Prostate gland (tissue), 2 donors: ENCODE data around the gene NCOA3. TPM values are rescaled to one million over a fixed set of nuclear protein-coding genes. Genes with fewer than 3 reads are reported as not detected.

Source experiments
- DNase-seq: peaks from one replicate; pipeline ENCODE4 v3.0.0-alpha.2; 2019; ENCODE audit warnings: low spot score
- H3K27ac ChIP-seq, 2 donors: fragments of 200-600 bp; sonication (generic); 2 replicates each; pipeline ENCODE4 v1.5.1; 2017 to 2019
- H3K27me3 ChIP-seq: fragments of 200-600 bp; sonication (generic); replicated peaks from 2 replicates; pipeline ENCODE4 v1.5.1; 2019; ENCODE audit not compliant: insufficient read depth
- H3K36me3 ChIP-seq, 2 donors: fragments of 200-600 bp; sonication (generic); 1 replicate in 1 of 2; 2 replicates in 1 of 2; pipeline versions ENCODE4 v1.5.1 to v1.8.1; 2017 to 2019
- H3K4me1 ChIP-seq: fragments of 200-600 bp; sonication (generic); replicated peaks from 2 replicates; pipeline ENCODE4 v1.5.1; 2019
- H3K4me3 ChIP-seq, 2 donors: fragments of 200-600 bp; sonication (generic); 2 replicates each; pipeline ENCODE4 v1.5.1; 2017 to 2019
- H3K9me3 ChIP-seq: fragments of 200-600 bp; sonication (generic); 2 replicates; pipeline ENCODE4 v1.5.1; 2017
- POLR2A ChIP-seq: fragments of 450-650 bp; IDR thresholded peaks from one replicate; pipeline ENCODE4 v1.6.1; 2016; ENCODE audit warnings: antibody characterized with exemption, mild to moderate bottlenecking
- POLR2AphosphoS5 ChIP-seq: sonication (generic); formaldehyde crosslinking; IDR thresholded peaks from one replicate; pipeline ENCODE4 v1.6.1; 2017; ENCODE audit warnings: antibody characterized with exemption
- WGBS: methylation state at CpG from one replicate; pipeline ENCODE4 v1.1.5; 2018; 5-methylcytosine and 5-hydroxymethylcytosine counted together
- intact Hi-C: fragments of 100-400 bp; cut with DNase I; formaldehyde crosslinking; loops from one replicate; pipeline ENCODE4 v1.14.2; 2022
- total RNA-seq, 2 donors: library from RNA; depleted of rRNA; stranded (reverse); fragments of >200 nt; gene quantifications; one replicate each; pipeline ENCODE4 v1.1.0, GENCODE V29; 2016
- TF ChIP-seq, protein P1 (sequence below), 4 experiments: fragments of 200-600 bp in 2 of 4; fragments of 450-650 bp in 2 of 4; sonication (generic) in 2 of 4; IDR thresholded peaks; 1 replicate in 3 of 4; 2 replicates in 1 of 4; pipeline ENCODE4 v1.5.1; 2016 to 2019; ENCODE audit warnings: antibody characterized with exemption in 4 of 4, mild to moderate bottlenecking in 2 of 4, moderate library complexity in 2 of 4

Gene NCOA3
- total RNA-seq, 2 donors from 2014 or later, result 21.6 to 35.6 TPM

DNA sequence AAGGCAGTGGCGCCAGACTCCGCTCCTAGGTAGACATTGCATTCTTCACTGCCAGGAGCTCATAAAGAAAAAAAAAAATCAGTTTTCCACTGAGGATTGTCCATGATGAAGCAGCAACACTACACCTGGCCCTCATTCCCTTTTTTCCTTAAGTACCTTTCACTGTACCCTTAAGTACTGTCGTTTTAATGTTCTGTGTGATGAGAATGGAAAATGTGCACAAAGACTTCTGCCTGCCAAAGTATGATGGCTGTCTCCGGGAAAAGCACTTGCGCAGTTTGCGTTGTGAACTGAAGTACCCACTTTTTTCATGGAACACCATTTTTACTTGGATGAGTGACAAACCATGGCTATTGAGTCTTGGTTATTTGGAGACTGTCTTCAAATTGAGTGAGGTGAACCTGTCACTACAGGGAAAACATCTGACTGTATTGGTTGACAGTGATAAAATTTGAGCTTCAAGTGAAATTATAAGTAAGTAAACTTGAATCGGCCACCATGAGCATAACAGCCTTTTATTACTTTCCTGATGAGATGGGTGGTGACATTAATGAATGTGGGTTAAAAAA lies 104.8 kb downstream of the NCOA3 start:
- no peaks in the 10 kb centered on the region for H3K9me3 ChIP-seq
- TF ChIP-seq POLR2AphosphoS5, result no peak
- TF ChIP-seq, protein P1, sequence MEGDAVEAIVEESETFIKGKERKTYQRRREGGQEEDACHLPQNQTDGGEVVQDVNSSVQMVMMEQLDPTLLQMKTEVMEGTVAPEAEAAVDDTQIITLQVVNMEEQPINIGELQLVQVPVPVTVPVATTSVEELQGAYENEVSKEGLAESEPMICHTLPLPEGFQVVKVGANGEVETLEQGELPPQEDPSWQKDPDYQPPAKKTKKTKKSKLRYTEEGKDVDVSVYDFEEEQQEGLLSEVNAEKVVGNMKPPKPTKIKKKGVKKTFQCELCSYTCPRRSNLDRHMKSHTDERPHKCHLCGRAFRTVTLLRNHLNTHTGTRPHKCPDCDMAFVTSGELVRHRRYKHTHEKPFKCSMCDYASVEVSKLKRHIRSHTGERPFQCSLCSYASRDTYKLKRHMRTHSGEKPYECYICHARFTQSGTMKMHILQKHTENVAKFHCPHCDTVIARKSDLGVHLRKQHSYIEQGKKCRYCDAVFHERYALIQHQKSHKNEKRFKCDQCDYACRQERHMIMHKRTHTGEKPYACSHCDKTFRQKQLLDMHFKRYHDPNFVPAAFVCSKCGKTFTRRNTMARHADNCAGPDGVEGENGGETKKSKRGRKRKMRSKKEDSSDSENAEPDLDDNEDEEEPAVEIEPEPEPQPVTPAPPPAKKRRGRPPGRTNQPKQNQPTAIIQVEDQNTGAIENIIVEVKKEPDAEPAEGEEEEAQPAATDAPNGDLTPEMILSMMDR (IDR thresholded peaks at IDR 0.05), result no peak
- TF ChIP-seq POLR2A, result no peak
- DNase-seq, result no peak
- H3K36me3 ChIP-seq, result no peaks in the 10 kb centered on the region
- no peaks in the 10 kb centered on the region for H3K4me1 ChIP-seq
- no peak overlapping the region for H3K27ac ChIP-seq
- no peak overlapping the region for H3K4me3 ChIP-seq
- intact Hi-C loops, result no loop called here
- WGBS, result 94% methylated on average over 7 of the region's 7 CpGs
- no peaks in the 10 kb centered on the region for H3K27me3 ChIP-seq

GRCh38 chr20:47606983-47607613 lies 105.4 kb downstream of the NCOA3 start:
- Histone ChIP-seq H3K4me1 (no peaks in the 10 kb centered on the region), H3K36me3 (no peaks in the 10 kb centered on the region), H3K4me3 (no peak overlapping the region), H3K27me3 (no peaks in the 10 kb centered on the region), H3K27ac (no peak overlapping the region), H3K9me3 (no peaks in the 10 kb centered on the region)
- no peak for DNase-seq
- 98% methylated on average over 1 of the region's 1 CpG for WGBS
- intact Hi-C loops, result no loop called here
- TF ChIP-seq POLR2AphosphoS5 (no peak), POLR2A (no peak)
- TF ChIP-seq, protein P1 (IDR thresholded peaks at IDR 0.05), result no peak

DNA sequence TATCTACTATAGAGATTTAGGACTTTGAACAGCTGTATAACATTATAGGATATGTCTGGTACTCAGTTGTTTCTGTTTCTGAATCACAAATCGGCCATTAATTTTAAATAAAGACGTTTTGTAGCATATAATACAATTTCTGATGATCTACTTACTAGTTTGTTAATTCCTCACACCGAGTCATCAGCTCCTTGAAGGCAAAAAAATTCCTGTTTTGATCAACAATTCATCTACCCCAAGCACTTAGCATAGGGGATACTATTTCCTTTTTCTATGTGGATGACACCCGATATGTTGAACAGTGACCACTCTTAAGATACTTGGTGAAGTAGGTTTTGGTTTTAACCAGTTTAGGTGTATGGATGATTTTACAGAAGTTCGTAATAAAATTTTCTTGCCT lies 107.3 kb downstream of the NCOA3 start:
- Histone ChIP-seq H3K4me3 (no peak overlapping the region), H3K4me1 (no peaks in the 10 kb centered on the region), H3K27me3 (no peaks in the 10 kb centered on the region), H3K36me3 (no peaks in the 10 kb centered on the region), H3K27ac (no peak overlapping the region), H3K9me3 (no peaks in the 10 kb centered on the region)
- intact Hi-C loops, result no loop called here
- DNase-seq, result no peak
- WGBS, result 92% methylated on average over 5 of the region's 5 CpGs
- TF ChIP-seq, protein P1 (IDR thresholded peaks at IDR 0.05), result no peak
- TF ChIP-seq POLR2A (no peak), POLR2AphosphoS5 (no peak)

DNA sequence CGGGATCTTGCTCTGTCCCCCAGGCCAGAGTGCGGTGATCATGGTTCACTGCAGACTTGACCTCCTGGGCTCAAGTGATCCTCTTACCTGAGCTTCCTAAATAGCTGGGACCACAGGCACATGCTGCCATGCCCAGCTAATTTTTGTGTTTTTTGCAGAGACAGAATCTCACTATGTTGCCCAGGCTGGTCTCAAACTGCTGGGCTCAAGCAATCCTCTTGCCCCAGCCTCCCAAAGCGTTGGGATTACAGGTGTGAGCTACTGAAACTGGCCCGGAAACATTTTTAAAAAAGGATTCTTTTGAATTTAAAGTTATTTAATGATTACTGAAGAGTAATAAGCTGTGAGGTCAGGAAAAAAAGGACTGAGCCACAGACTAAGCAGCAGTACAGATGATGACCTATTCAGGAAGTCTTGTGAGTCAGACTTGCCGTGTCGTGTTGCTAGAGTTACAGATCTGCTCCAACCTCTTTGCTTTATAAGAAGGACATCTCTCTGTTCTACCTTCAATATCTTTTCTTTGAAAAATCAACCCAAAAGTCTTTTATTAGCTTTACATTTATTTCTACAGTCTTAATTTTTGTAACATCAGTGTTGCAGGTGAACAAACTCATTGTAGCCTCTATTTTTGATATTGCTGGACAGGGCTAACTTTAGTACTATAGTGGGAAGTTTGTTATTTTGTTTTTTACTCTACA lies 108.7 kb downstream of the NCOA3 start:
- Histone ChIP-seq H3K27ac (no peak overlapping the region), H3K4me1 (no peaks in the 10 kb centered on the region), H3K27me3 (no peaks in the 10 kb centered on the region), H3K4me3 (no peak overlapping the region), H3K9me3 (no peaks in the 10 kb centered on the region), H3K36me3 (no peaks in the 10 kb centered on the region)
- WGBS, result 82% methylated on average over 6 of the region's 6 CpGs
- intact Hi-C loops, result loop anchor here (10.0 kb wide), 2 partner anchors 106 to 856 kb away; partner anchors contain the start of gene NCOA3
- TF ChIP-seq, protein P1 (IDR thresholded peaks at IDR 0.05), result no peak
- no peak for TF ChIP-seq POLR2AphosphoS5
- TF ChIP-seq POLR2A, result no peak
- no peak for DNase-seq
